OCI-LY1 (cell line): Measurements from ENCODE around the gene PAM.

Experiments used
- H2AFZ ChIP-seq: fragments of 200-600 bp; sonication (generic), shearing (Covaris generic); 2 replicates; pipeline ENCODE4 v1.6.0; 2014; ENCODE audit warnings: antibody characterized with exemption, mild to moderate bottlenecking, low read length
- H3F3A ChIP-seq: fragments of 200-600 bp; sonication (generic), shearing (Covaris generic); 2 replicates; pipeline ENCODE4 v1.6.0; 2014; ENCODE audit warnings: mild to moderate bottlenecking, antibody characterized with exemption, low read length, moderate library complexity; ENCODE audit not compliant: insufficient read depth
- H3K27ac ChIP-seq: fragments of 200-600 bp; sonication (generic); 2 replicates; pipeline ENCODE4 v1.5.1; 2014; ENCODE audit warnings: low read length, mixed run types, mild to moderate bottlenecking, low read depth; ENCODE audit not compliant: poor library complexity, severe bottlenecking
- H3K27me3 ChIP-seq: fragments of 200-600 bp; sonication (generic); 2 replicates; pipeline ENCODE4 v1.6.0; 2014; ENCODE audit warnings: antibody characterized with exemption, mild to moderate bottlenecking, low read length, moderate library complexity; ENCODE audit not compliant: insufficient read depth
- H3K36me3 ChIP-seq: fragments of 200-600 bp; sonication (generic); 2 replicates; pipeline ENCODE4 v1.6.1; 2014; ENCODE audit warnings: mild to moderate bottlenecking, antibody characterized with exemption, low read length, moderate library complexity, mixed read lengths; ENCODE audit not compliant: insufficient read depth
- H3K4me1 ChIP-seq: fragments of 200-600 bp; sonication (generic); 2 replicates; pipeline ENCODE4 v1.5.1; 2014; ENCODE audit warnings: mild to moderate bottlenecking, low read length, moderate library complexity; ENCODE audit not compliant: insufficient read depth, severe bottlenecking
- H3K4me2 ChIP-seq: fragments of 200-600 bp; sonication (generic), shearing (Covaris generic); 2 replicates; pipeline ENCODE4 v1.6.1; 2014; ENCODE audit warnings: low read length
- H3K4me3 ChIP-seq: fragments of 200-600 bp; sonication (generic); 2 replicates; pipeline ENCODE4 v1.5.1; 2014; ENCODE audit warnings: low read length, low read depth, mild to moderate bottlenecking, mixed read lengths; ENCODE audit not compliant: poor library complexity, severe bottlenecking
- H3K79me2 ChIP-seq: fragments of 200-600 bp; shearing (Covaris generic); 2 replicates; pipeline ENCODE4 v1.6.1; 2016; ENCODE audit warnings: mixed run types, low read length, mixed read lengths; ENCODE audit not compliant: insufficient read depth
- H3K9ac ChIP-seq: fragments of 200-600 bp; sonication (generic), shearing (Covaris generic); 2 replicates; pipeline ENCODE4 v1.6.1; 2014; ENCODE audit warnings: mild to moderate bottlenecking, low read length, mixed read lengths
- H3K9me2 ChIP-seq: fragments of 200-600 bp; sonication (generic), shearing (Covaris generic); 2 replicates; pipeline ENCODE4 v1.6.1; 2014; ENCODE audit warnings: low read depth, mild to moderate bottlenecking, low read length, mixed read lengths
- H3K9me3 ChIP-seq: fragments of 200-600 bp; shearing (Covaris generic); 2 replicates; pipeline ENCODE4 v1.6.1; 2014; ENCODE audit warnings: low read length, mixed read lengths
- H4K20me1 ChIP-seq: fragments of 200-600 bp; sonication (generic), shearing (Covaris generic); 2 replicates; pipeline ENCODE4 v1.6.0; 2016; ENCODE audit warnings: mild to moderate bottlenecking, low read length; ENCODE audit not compliant: insufficient read depth
- CTCF ChIP-seq: fragments of 200-600 bp; sonication (generic), shearing (Covaris generic); IDR thresholded peaks from 2 replicates; pipeline ENCODE4 v1.5.1; 2017; ENCODE audit warnings: mild to moderate bottlenecking, antibody characterized with exemption, low read length, moderate library complexity, mixed read lengths
- EZH2 ChIP-seq: fragments of 200-600 bp; sonication (generic), shearing (Covaris generic); IDR thresholded peaks from 2 replicates; pipeline ENCODE4 v1.8.0; 2017; ENCODE audit warnings: borderline replicate concordance, mixed run types, mild to moderate bottlenecking, antibody characterized with exemption, low read length, moderate library complexity, mixed read lengths

Gene PAM

GRCh38 chr5:102782217-102782872, 27.2 kb downstream of the PAM start:
- Histone ChIP-seq H3K4me3 (no peak overlapping the region), H3K79me2 (no peaks in the 10 kb centered on the region), H3K4me1 (no peaks in the 10 kb centered on the region), H3K36me3 (no peaks in the 10 kb centered on the region), H3K27me3 (no peaks in the 10 kb centered on the region), H4K20me1 (no peaks in the 10 kb centered on the region), H3F3A (no peaks in the 10 kb centered on the region), H3K4me2 (no peak overlapping the region), H3K9me2 (no peaks in the 10 kb centered on the region), H3K9ac (no peak overlapping the region), H2AFZ (no peak overlapping the region), H3K27ac (no peak overlapping the region), H3K9me3 (no peaks in the 10 kb centered on the region)
- TF ChIP-seq CTCF (no peak), EZH2 (no peak)

- no peak overlapping the region for H3K4me2 ChIP-seq
- no peaks in the 10 kb centered on the region for H3F3A ChIP-seq
- H2AFZ ChIP-seq: no peak overlapping the region
- no peak overlapping the region for H3K9ac ChIP-seq
- no peaks in the 10 kb centered on the region for H3K9me3 ChIP-seq
- H3K4me3 ChIP-seq: no peak overlapping the region
- H4K20me1 ChIP-seq: no peaks in the 10 kb centered on the region
- TF ChIP-seq CTCF (no peak), EZH2 (no peak)
- H3K36me3 ChIP-seq: no peaks in the 10 kb centered on the region
- H3K79me2 ChIP-seq: no peaks in the 10 kb centered on the region
- no peaks in the 10 kb centered on the region for H3K4me1 ChIP-seq
- H3K27me3 ChIP-seq: peaks cover 3% of the 10 kb centered on the region; the same call in 1 of the 2 replicates
- H3K27ac ChIP-seq: no peak overlapping the region
- no peaks in the 10 kb centered on the region for H3K9me2 ChIP-seq
Measured at GRCh38 chr5:102787134-102787533, 32.0 kb downstream of the PAM start.

- Histone ChIP-seq H3K27me3 (peaks cover 3% of the 10 kb centered on the region; the same call in 1 of the 2 replicates), H3K36me3 (no peaks in the 10 kb centered on the region), H2AFZ (no peak overlapping the region), H3K9me2 (no peaks in the 10 kb centered on the region), H3F3A (no peaks in the 10 kb centered on the region), H4K20me1 (no peaks in the 10 kb centered on the region), H3K4me3 (no peak overlapping the region), H3K4me2 (no peak overlapping the region), H3K27ac (no peak overlapping the region), H3K9me3 (no peaks in the 10 kb centered on the region), H3K79me2 (no peaks in the 10 kb centered on the region), H3K4me1 (no peaks in the 10 kb centered on the region), H3K9ac (no peak overlapping the region)
- TF ChIP-seq EZH2 (no peak), CTCF (no peak)
Measured at GRCh38 chr5:102788788-102789187, 33.7 kb downstream of the PAM start.
